Measurements from ENCODE around the gene FXR1. TPM values are rescaled to one million over a fixed set of nuclear protein-coding genes. Genes with fewer than 3 reads are reported as not detected.

The FXR1 gene
- total RNA-seq, 1 experiment from 2014 or later, result 288 TPM

DNA sequence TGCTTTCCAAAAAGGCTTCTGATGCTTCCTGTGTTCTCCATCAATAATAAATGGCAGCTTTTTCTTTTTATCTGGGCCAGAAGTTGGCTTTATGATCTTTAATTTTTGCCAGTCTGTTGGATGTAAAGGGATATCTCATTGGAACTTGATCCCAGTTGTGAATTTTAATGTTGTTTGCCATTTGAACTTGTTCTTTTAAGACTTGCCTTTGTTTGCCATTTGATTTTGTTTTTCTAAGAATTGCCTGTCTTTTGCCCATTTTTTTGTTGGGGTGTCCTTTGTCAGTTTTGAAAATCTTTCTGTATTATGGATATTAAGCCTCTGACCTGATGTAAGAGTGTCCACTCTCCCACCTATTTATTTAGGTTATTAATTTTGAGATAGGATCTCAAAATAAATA, 9.8 kb downstream of the FXR1 start:
- H3K4me3 ChIP-seq, result no peak overlapping the region
- POLR2A ChIA-PET (ENCODE audit: unreplicated experiment), result no interaction called here

DNA sequence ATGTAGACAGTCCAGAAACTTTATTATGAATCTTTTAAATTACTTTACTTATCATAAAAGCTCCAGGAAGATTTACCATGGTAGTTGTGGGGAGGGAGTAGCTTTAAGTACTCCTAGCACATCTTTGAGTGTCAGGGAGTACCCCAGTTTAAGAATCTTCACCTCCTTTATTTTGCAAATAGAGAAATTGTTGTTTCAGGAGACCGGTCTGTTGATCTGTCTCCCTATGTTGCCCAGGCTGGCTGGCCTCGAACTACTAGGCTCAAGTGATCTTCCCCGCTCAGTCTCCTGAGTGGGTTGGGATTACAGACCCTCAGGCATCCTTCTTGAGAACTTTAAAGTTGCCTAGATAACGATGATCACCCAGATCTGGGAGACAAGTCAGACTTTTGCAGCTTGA, 11.1 kb downstream of the FXR1 start:
- H3F3A ChIP-seq (ENCODE audit: insufficient read depth, low read depth), result 0 out of 2 replicates have a peak, but pooled peaks cover 5% of the 10 kb centered on the region
- TF ChIP-seq EZH2 (IDR thresholded peaks at IDR 0.05; ENCODE audit: low read depth), result no peak
- TF ChIP-seq, protein P1, sequence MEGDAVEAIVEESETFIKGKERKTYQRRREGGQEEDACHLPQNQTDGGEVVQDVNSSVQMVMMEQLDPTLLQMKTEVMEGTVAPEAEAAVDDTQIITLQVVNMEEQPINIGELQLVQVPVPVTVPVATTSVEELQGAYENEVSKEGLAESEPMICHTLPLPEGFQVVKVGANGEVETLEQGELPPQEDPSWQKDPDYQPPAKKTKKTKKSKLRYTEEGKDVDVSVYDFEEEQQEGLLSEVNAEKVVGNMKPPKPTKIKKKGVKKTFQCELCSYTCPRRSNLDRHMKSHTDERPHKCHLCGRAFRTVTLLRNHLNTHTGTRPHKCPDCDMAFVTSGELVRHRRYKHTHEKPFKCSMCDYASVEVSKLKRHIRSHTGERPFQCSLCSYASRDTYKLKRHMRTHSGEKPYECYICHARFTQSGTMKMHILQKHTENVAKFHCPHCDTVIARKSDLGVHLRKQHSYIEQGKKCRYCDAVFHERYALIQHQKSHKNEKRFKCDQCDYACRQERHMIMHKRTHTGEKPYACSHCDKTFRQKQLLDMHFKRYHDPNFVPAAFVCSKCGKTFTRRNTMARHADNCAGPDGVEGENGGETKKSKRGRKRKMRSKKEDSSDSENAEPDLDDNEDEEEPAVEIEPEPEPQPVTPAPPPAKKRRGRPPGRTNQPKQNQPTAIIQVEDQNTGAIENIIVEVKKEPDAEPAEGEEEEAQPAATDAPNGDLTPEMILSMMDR (conservative IDR thresholded peaks at IDR 0.05), result no peak
- H3K79me2 ChIP-seq (ENCODE audit: low read depth), result peaks cover 100% of the 10 kb centered on the region
- no peaks in the 10 kb centered on the region for H3K9me3 ChIP-seq (ENCODE audit: insufficient read depth, low read depth)
- no peaks in the 10 kb centered on the region for H3K9me2 ChIP-seq (ENCODE audit: insufficient read depth)
- H3K4me2 ChIP-seq, result no peak overlapping the region
- POLR2A ChIA-PET (ENCODE audit: unreplicated experiment), result no interaction called here
- peaks cover 98% of the 10 kb centered on the region for H4K20me1 ChIP-seq (ENCODE audit: insufficient read depth)
- no peak overlapping the region for H3K4me3 ChIP-seq
- no peaks in the 10 kb centered on the region for H3K4me1 ChIP-seq (replicated peaks; ENCODE audit: insufficient read depth)
- intact Hi-C loops (cut with micrococcal nuclease; ENCODE audit: unreplicated experiment), result no loop called here
- peaks cover 17% of the 10 kb centered on the region; the same call in 1 of the 2 replicates for H3K36me3 ChIP-seq (ENCODE audit: low read depth)
- H2AFZ ChIP-seq, result no peak overlapping the region
- BruUV-seq (replicated peaks), result no TSS peak
- CTCF ChIA-PET, result no interaction called here
- H3K27me3 ChIP-seq (ENCODE audit: insufficient read depth, low read depth), result no peaks in the 10 kb centered on the region
- no peak for DNase-seq
- no peak overlapping the region for H3K27ac ChIP-seq

More for the DNA sequence above, 9.8 kb downstream of the FXR1 start:
- intact Hi-C loops (cut with micrococcal nuclease; ENCODE audit: unreplicated experiment), result no loop called here
- no peak for TF ChIP-seq EZH2 (IDR thresholded peaks at IDR 0.05; ENCODE audit: low read depth)
- TF ChIP-seq, protein P1 (conservative IDR thresholded peaks at IDR 0.05), result no peak
- CTCF ChIA-PET, result no interaction called here
- BruUV-seq (replicated peaks), result no TSS peak
- H3K9me2 ChIP-seq (ENCODE audit: insufficient read depth), result no peaks in the 10 kb centered on the region
- H3K4me2 ChIP-seq, result no peak overlapping the region
- no peaks in the 10 kb centered on the region for H3K9me3 ChIP-seq (ENCODE audit: insufficient read depth, low read depth)
- no peak overlapping the region for H2AFZ ChIP-seq
- peaks cover 100% of the 10 kb centered on the region for H3K79me2 ChIP-seq (ENCODE audit: low read depth)
- H3K36me3 ChIP-seq (ENCODE audit: low read depth), result peaks cover 19% of the 10 kb centered on the region; the same call in 1 of the 2 replicates
- no peaks in the 10 kb centered on the region for H3K4me1 ChIP-seq (replicated peaks; ENCODE audit: insufficient read depth)
- 0 out of 2 replicates have a peak, but pooled peaks cover 5% of the 10 kb centered on the region for H3F3A ChIP-seq (ENCODE audit: insufficient read depth, low read depth)
- DNase-seq, result no peak
- H4K20me1 ChIP-seq (ENCODE audit: insufficient read depth), result peaks cover 98% of the 10 kb centered on the region
- H3K27me3 ChIP-seq (ENCODE audit: insufficient read depth, low read depth), result no peaks in the 10 kb centered on the region
- no peak overlapping the region for H3K27ac ChIP-seq

DNA sequence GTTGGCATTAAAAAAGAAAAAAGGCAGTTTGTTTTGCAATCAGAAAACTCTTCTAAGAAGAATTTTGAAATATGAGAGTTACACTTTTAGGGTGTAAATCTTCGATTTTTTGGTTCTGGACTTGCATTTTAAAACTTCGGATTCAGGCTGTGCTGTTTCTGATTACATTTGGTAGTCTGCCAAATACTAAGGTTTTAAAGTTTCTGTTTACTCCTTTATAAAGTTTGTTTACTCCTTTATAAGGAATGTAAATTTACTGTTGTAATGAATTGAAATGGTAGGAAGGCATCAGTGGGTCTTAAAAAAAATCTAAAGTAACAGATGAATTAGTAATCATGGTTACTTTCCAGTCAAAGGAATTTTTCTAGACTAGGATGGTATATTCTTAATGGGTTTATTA, 14.1 kb downstream of the FXR1 start:
- POLR2A ChIA-PET (ENCODE audit: unreplicated experiment), result interaction anchor here (0.6 kb wide), 1 partner anchor 26 kb away, joined by 9 read pairs; no protein-coding TSS in a partner anchor

More for the DNA sequence above, 14.1 kb downstream of the FXR1 start:
- peaks cover 100% of the 10 kb centered on the region for H3K79me2 ChIP-seq (ENCODE audit: low read depth)
- no peaks in the 10 kb centered on the region for H3K9me3 ChIP-seq (ENCODE audit: insufficient read depth, low read depth)
- no peak overlapping the region for H3K4me3 ChIP-seq
- H3K4me2 ChIP-seq, result no peak overlapping the region
- no peaks in the 10 kb centered on the region for H3K4me1 ChIP-seq (replicated peaks; ENCODE audit: insufficient read depth)
- H3K27me3 ChIP-seq (ENCODE audit: insufficient read depth, low read depth), result no peaks in the 10 kb centered on the region
- no peaks in the 10 kb centered on the region for H3K9me2 ChIP-seq (ENCODE audit: insufficient read depth)
- H2AFZ ChIP-seq, result no peak overlapping the region
- H3K27ac ChIP-seq, result no peak overlapping the region
- BruUV-seq (replicated peaks), result no TSS peak
- peaks cover 96% of the 10 kb centered on the region for H4K20me1 ChIP-seq (ENCODE audit: insufficient read depth)
- DNase-seq, result no peak
- H3K36me3 ChIP-seq (ENCODE audit: low read depth), result peaks cover 11% of the 10 kb centered on the region; the same call in 1 of the 2 replicates
- intact Hi-C loops (cut with micrococcal nuclease; ENCODE audit: unreplicated experiment), result no loop called here
- no peaks in the 10 kb centered on the region for H3F3A ChIP-seq (ENCODE audit: insufficient read depth, low read depth)
- TF ChIP-seq, protein P1 (conservative IDR thresholded peaks at IDR 0.05), result no peak
- no peak for TF ChIP-seq EZH2 (IDR thresholded peaks at IDR 0.05; ENCODE audit: low read depth)
- CTCF ChIA-PET, result no interaction called here

Data from PC-9 (cell line).